Activated T-helper 17 cell treated with anti-CD3 and anti-CD28 coated beads, Interleukin-2, amount 50 U/mL, for 72 hours (primary cell): ENCODE results near the gene IFTAP. TPM values are rescaled to one million over a fixed set of nuclear protein-coding genes. Genes with fewer than 3 reads are reported as not detected.

Experiments used
- ATAC-seq: fragments of 150-1000 bp; cut with Tn5 transposase; replicated peaks from 2 replicates; pipeline ENCODE4 v1.10.0; 2021; ENCODE audit warnings: mild to moderate bottlenecking, moderate library complexity
- H3K27ac Mint-ChIP-seq: one replicate; pipeline ENCODE4 v1.8.0; 2022; ENCODE audit warnings: mixed read lengths
- H3K27me3 Mint-ChIP-seq: one replicate; pipeline ENCODE4 v1.8.0; 2022; ENCODE audit warnings: mixed read lengths
- H3K36me3 Mint-ChIP-seq: one replicate; pipeline ENCODE4 v1.8.0; 2022; ENCODE audit warnings: low read depth, mild to moderate bottlenecking, mixed read lengths
- H3K4me1 Mint-ChIP-seq: one replicate; pipeline ENCODE4 v1.8.0; 2022; ENCODE audit warnings: mixed read lengths
- H3K4me3 Mint-ChIP-seq: one replicate; pipeline ENCODE4 v1.8.0; 2022; ENCODE audit warnings: mild to moderate bottlenecking, mixed read lengths
- H3K9me3 Mint-ChIP-seq: one replicate; pipeline ENCODE4 v1.8.0; 2022; ENCODE audit warnings: mixed read lengths
- total RNA-seq, 2 donors: library from RNA; stranded (reverse); gene quantifications; one replicate each; pipeline ENCODE4 v1.2.3, GENCODE V29; 2022

Gene IFTAP
- total RNA-seq, 2 donors from 2014 or later, result 0.80 to 1.3 TPM

DNA sequence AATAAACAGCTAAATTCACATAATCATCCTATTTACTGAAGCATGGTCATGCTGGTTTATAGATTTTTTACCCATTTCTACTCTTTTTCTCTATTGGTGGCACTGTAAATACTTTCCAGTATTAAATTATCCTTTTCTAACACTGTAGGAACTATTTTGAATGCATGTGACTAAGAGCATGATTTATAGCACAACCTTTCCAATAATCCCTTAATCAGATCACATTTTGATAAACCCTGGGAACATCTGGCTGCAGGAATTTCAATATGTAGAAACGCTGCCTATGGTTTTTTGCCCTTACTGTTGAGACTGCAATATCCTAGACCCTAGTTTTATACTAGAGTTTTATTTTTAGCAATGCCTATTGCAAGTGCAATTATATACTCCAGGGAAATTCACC is 15.8 kb upstream of the IFTAP start:
- Mint-ChIP-seq H3K27ac (no peak overlapping the region), H3K9me3 (peaks cover 6% of the 10 kb centered on the region), H3K4me3 (no peak overlapping the region), H3K36me3 (no peaks in the 10 kb centered on the region), H3K4me1 (no peaks in the 10 kb centered on the region), H3K27me3 (peaks cover 18% of the 10 kb centered on the region)
- no peak for ATAC-seq

- Mint-ChIP-seq H3K4me1 (no peaks in the 10 kb centered on the region), H3K27me3 (peaks cover 13% of the 10 kb centered on the region), H3K9me3 (peaks cover 6% of the 10 kb centered on the region), H3K4me3 (no peak overlapping the region), H3K36me3 (no peaks in the 10 kb centered on the region), H3K27ac (no peak overlapping the region)
- no peak for ATAC-seq
These were observed 12.8 kb upstream of the IFTAP start for GRCh38 chr11:36581536-36581935.

DNA sequence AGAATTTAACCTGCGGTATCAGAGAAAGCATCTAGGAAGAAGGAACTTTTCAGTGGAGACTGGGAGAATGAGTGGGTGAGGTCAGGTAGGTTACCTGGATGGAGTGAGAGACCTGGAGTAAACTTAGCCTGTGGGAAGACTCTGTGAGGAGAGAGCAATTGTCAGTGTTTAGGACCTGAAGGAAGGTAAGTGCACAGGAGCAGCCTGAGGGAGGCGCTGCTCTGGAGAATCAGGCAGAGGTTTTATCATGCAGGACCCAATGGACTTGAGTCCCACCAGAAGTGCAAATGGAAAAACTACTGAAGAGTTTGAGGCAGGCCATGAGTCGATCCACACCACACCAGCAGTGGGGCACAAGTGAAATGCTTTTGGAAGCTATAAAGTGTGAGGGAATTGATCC is 10.6 kb upstream of the IFTAP start:
- no peak overlapping the region for H3K4me3 Mint-ChIP-seq
- peaks cover 17% of the 10 kb centered on the region for H3K27me3 Mint-ChIP-seq
- no peak for ATAC-seq
- no peaks in the 10 kb centered on the region for H3K36me3 Mint-ChIP-seq
- H3K27ac Mint-ChIP-seq, result no peak overlapping the region
- peaks cover 6% of the 10 kb centered on the region for H3K9me3 Mint-ChIP-seq
- H3K4me1 Mint-ChIP-seq, result no peaks in the 10 kb centered on the region

DNA sequence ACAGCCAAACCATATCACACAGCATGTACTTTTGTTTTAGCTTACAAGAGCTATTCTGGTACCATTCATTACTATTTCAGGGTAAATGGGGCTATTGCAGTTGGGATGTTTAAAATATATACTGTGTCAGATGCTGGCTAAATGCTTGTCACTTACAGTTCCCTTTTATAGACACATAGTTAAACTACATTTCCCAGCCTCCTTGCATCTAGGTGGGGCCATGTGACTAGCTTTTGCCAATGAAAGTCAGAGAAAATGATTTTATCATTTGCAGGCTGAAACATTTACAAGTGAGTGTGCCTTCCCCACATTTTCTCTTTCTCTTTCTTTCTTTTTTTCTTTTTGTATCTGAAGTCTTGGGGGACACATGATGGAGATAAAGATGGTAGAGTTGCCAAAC is 7.8 kb upstream of the IFTAP start:
- ATAC-seq, result no peak
- Mint-ChIP-seq H3K4me3 (no peak overlapping the region), H3K36me3 (no peaks in the 10 kb centered on the region), H3K27me3 (peaks cover 32% of the 10 kb centered on the region), H3K27ac (no peak overlapping the region), H3K4me1 (no peaks in the 10 kb centered on the region), H3K9me3 (peaks cover 6% of the 10 kb centered on the region)

DNA sequence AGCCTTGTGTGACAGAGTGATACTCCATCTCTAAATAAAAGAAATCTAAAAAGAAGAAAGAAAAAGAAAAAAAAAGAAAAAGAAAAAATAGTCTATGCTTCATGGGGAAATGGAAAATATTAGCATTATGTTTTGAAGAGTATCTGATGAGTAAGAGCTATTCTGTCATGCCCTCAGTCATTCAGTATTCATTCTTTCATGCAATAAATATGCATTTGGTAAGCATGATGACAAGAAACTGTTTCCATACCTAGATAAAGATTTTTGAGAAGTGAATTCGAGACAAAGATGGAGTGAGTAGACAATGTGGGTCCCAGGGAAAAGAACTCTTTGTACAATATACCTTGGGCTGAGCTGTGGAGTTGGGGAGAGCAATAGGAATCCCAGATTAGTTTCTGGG is 6.2 kb upstream of the IFTAP start:
- H3K27ac Mint-ChIP-seq, result no peak overlapping the region
- no peak overlapping the region for H3K4me3 Mint-ChIP-seq
- no peak for ATAC-seq
- H3K36me3 Mint-ChIP-seq, result no peaks in the 10 kb centered on the region
- no peaks in the 10 kb centered on the region for H3K9me3 Mint-ChIP-seq
- peaks cover 36% of the 10 kb centered on the region for H3K27me3 Mint-ChIP-seq
- H3K4me1 Mint-ChIP-seq, result no peaks in the 10 kb centered on the region

- Mint-ChIP-seq H3K9me3 (no peaks in the 10 kb centered on the region), H3K4me1 (no peaks in the 10 kb centered on the region), H3K27me3 (peaks cover 35% of the 10 kb centered on the region), H3K27ac (no peak overlapping the region), H3K36me3 (no peaks in the 10 kb centered on the region), H3K4me3 (no peak overlapping the region)
- ATAC-seq, result no peak
These were observed 3.8 kb upstream of the IFTAP start for GRCh38 chr11:36590513-36590912.

DNA sequence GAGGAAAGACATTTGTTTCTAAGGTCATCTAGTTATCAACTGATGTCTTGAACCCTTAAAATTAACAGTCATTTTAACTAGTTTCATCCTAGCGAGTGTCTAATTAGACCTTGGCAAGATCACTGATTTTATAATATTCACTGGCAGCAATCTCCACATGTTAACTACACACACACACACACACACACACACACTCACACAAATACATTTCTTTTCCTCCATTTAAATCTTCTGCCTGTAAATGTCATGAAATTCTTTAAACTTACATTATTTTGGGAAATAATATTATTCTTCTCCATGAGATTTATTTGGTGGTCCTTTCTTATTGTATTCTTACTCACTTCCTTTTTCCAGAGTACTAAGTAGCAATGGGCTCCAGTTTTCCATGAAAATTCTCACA is 2.9 kb upstream of the IFTAP start:
- Mint-ChIP-seq H3K36me3 (no peaks in the 10 kb centered on the region), H3K27me3 (peaks cover 35% of the 10 kb centered on the region), H3K27ac (no peak overlapping the region), H3K9me3 (no peaks in the 10 kb centered on the region), H3K4me3 (no peak overlapping the region), H3K4me1 (no peaks in the 10 kb centered on the region)
- no peak for ATAC-seq

GRCh38 chr11:36596880-36597279 is 2.6 kb downstream of the IFTAP start:
- Mint-ChIP-seq H3K27ac (no peak overlapping the region), H3K4me1 (no peaks in the 10 kb centered on the region), H3K36me3 (no peaks in the 10 kb centered on the region), H3K4me3 (no peak overlapping the region), H3K9me3 (no peaks in the 10 kb centered on the region), H3K27me3 (peaks cover 8% of the 10 kb centered on the region)
- peak; percentile 58 for ATAC-seq

DNA sequence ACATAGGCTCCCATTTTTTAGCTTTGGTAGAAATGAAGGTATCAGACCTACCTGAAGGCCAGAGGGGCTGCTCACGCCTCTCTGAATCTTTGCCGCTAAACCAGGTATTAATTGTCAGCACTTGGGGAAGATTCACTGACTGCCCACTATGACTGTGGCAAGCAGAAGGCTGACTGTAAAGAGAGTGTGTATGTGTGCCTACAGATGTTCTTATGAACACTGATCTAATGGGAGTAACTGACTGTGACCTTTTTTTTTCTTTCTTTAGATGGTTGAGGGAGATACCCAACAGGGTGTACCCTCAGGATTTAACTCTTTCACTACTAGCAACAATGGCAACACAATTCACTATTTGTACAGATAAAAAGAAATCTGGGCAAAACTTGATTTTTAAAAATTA is 3.7 kb downstream of the IFTAP start, which contains the start of gene RAG2:
RAG2 (minus strand) TSS at position 186 of the 400 bp plus-strand sequence. CDS start 4,068 bp downstream, outside the sequence.
- ATAC-seq, result no peak
- H3K9me3 Mint-ChIP-seq, result no peaks in the 10 kb centered on the region
- no peak within 1 kb of the TSS for H3K4me3 Mint-ChIP-seq
- H3K36me3 Mint-ChIP-seq, result no peaks in the 10 kb centered on the region
- H3K4me1 Mint-ChIP-seq, result no peaks in the 10 kb centered on the region
- H3K27me3 Mint-ChIP-seq, result peaks cover 3% of the 10 kb centered on the region
- no peak within 1 kb of the TSS for H3K27ac Mint-ChIP-seq

- no peak for ATAC-seq
- Mint-ChIP-seq H3K36me3 (no peaks in the 10 kb centered on the region), H3K4me3 (no peak overlapping the region)
These were observed 5.9 kb downstream of the IFTAP start for GRCh38 chr11:36600180-36600579.

GRCh38 chr11:36601155-36601554 is 6.9 kb downstream of the IFTAP start:
- no peak for ATAC-seq
- no peaks in the 10 kb centered on the region for H3K27me3 Mint-ChIP-seq

More at GRCh38 chr11:36600180-36600579, 5.9 kb downstream of the IFTAP start:
- Mint-ChIP-seq H3K9me3 (no peaks in the 10 kb centered on the region), H3K27ac (no peak overlapping the region), H3K27me3 (no peaks in the 10 kb centered on the region), H3K4me1 (no peaks in the 10 kb centered on the region)

DNA sequence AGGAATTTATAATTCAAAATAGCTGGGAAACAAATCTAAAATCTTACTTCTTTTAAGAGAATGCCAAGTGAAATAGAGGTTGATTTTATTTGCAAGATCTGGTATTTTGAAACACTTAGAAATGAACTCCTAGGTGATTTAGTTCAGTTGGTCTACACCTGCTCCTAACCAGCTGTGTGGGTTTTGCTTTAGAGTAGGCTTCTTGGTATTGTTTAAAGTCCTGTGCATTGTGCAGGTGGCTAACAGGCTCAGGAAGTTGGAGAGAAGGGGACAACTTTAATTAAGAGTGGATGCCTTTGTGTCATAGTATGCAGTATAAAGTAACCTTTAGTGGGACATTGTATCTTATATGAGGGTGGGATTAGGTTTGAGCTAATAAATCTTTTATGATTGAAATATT is 7.8 kb downstream of the IFTAP start:
- no peaks in the 10 kb centered on the region for H3K4me1 Mint-ChIP-seq
- ATAC-seq, result no peak

More at GRCh38 chr11:36601155-36601554, 6.9 kb downstream of the IFTAP start:
- no peaks in the 10 kb centered on the region for H3K4me1 Mint-ChIP-seq
- no peaks in the 10 kb centered on the region for H3K9me3 Mint-ChIP-seq
- no peak overlapping the region for H3K27ac Mint-ChIP-seq
- H3K36me3 Mint-ChIP-seq, result no peaks in the 10 kb centered on the region
- H3K4me3 Mint-ChIP-seq, result no peak overlapping the region

DNA sequence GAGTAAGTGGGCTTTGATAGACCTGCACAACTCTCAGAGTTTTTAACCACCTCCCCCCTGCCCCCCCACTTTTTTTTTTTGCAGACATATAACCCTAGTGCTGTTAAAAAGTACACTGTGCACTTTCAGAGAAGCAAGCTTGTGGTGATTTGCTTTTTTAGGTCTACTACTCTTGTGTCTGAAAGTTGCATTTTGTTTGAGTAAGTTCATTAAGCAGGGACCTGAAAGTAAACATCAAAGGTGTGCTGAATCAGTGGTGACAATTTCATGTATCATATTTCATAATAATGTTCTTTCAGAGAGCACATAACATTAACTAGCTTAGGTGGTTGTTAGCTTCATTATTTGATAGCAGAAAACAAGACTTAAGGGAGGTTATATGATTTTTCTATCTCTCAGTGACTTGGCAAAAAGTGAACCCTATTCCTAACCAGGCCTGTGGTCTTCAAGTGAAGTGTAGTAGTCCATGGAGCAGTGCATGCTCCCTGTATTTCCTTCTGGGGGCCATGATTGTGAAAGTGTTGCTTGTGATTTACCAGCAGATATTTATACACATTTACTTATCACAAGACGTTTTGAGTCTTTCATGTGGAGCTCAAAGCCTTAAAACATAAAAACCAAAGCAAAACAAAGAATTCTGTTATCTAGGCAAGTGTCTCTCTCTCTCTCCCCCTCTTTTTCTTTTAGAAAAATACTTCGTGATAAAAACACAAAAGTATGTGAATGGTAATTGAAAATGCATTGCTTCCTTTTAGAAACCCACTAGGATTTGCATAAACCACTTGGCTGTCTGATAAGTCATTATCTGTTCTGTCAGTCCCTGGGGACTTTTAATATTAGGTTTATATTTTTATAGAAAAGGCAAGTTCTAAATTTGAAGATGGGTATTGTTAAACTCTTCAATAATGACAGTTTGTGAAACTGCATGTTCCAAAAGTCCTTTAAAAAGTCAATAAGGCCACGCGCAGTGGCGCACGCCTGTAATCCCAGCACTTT is 11.2 kb downstream of the IFTAP start:
- no peak overlapping the region for H3K27ac Mint-ChIP-seq
- no peak for ATAC-seq
- no peaks in the 10 kb centered on the region for H3K4me1 Mint-ChIP-seq
- H3K9me3 Mint-ChIP-seq, result no peaks in the 10 kb centered on the region
- H3K36me3 Mint-ChIP-seq, result no peaks in the 10 kb centered on the region
- no peak overlapping the region for H3K4me3 Mint-ChIP-seq
- no peaks in the 10 kb centered on the region for H3K27me3 Mint-ChIP-seq

More for the DNA sequence above, 7.8 kb downstream of the IFTAP start:
- H3K9me3 Mint-ChIP-seq, result no peaks in the 10 kb centered on the region
- H3K27me3 Mint-ChIP-seq, result no peaks in the 10 kb centered on the region
- no peak overlapping the region for H3K27ac Mint-ChIP-seq
- no peak overlapping the region for H3K4me3 Mint-ChIP-seq
- H3K36me3 Mint-ChIP-seq, result no peaks in the 10 kb centered on the region

- Mint-ChIP-seq H3K27me3 (no peaks in the 10 kb centered on the region), H3K9me3 (no peaks in the 10 kb centered on the region), H3K27ac (no peak overlapping the region), H3K4me1 (no peaks in the 10 kb centered on the region), H3K4me3 (no peak overlapping the region), H3K36me3 (no peaks in the 10 kb centered on the region)
- ATAC-seq, result peak; percentile 40
These were observed 14.3 kb downstream of the IFTAP start for GRCh38 chr11:36608491-36609199.

DNA sequence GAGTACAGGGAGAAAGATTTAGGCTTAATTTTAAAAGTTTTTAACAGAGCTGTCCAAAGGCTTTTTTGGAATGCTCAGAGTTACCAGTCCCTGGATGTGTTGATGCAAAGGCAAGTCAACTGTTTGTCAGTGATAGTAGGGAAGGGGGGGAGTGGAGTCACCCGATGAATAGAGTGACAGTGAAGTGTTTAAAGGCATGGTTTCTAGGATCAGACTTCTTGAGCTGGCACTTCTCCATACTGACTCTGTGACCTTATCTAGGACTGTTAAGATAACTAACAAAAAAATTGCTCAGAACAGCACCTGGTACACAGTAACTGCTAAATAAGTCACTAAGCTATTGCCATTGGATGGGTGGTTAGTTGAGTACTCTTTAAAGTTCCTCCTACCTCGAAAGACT is 15.1 kb downstream of the IFTAP start:
- ATAC-seq, result no peak
- no peaks in the 10 kb centered on the region for H3K27me3 Mint-ChIP-seq
- no peak overlapping the region for H3K4me3 Mint-ChIP-seq

More for the DNA sequence above, 15.1 kb downstream of the IFTAP start:
- no peaks in the 10 kb centered on the region for H3K4me1 Mint-ChIP-seq
- H3K27ac Mint-ChIP-seq, result no peak overlapping the region
- H3K36me3 Mint-ChIP-seq, result no peaks in the 10 kb centered on the region
- H3K9me3 Mint-ChIP-seq, result no peaks in the 10 kb centered on the region
